Astrocyte of the cerebellum (primary cell): ENCODE measurements around the gene MIS18A.
"Not testable (repeated sequence)": the region's sequence is repeated elsewhere in the genome, so short reads cannot be mapped to it uniquely, and the experiment has no call there.

Experiments used
- DNase-seq: peaks from one replicate; pipeline ENCODE4 v3.0.0-alpha.2; 2011; ENCODE audit warnings: low read depth
- H3K4me3 ChIP-seq: 2 replicates; pipeline ENCODE4 v1.5.1; 2011; ENCODE audit warnings: mild to moderate bottlenecking, low read depth, low read length, moderate library complexity
- in situ Hi-C: cut with HindIII; loops from 2 replicates; pipeline ENCODE4 v1.10.0; 2017; ENCODE audit warnings: low sequenced_read_pairs
- TF ChIP-seq, protein P1 (sequence below): IDR thresholded peaks from 2 replicates; pipeline ENCODE4 v1.5.1; 2012; ENCODE audit warnings: low read length, low read depth, moderate library complexity, mild to moderate bottlenecking; ENCODE audit errors: missing control alignments

MIS18A gene

DNA sequence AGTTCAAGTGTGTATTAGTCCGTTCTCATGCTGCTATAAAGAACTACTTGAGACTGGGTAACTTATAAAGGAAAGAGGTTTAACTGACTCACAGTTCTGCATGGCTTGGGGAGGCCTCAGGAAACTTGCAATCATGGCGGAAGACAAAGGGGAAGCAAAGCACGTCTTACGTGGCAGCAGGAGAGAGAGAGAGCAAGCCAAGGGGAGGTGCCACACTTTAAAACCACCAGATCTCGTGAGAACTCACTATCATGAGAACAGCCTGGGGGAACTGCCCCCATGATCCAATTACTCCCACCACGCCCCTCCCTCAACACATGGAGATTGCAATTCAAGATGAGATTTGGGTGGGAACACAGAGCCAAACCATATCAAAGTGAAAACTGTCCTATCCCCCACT lies 4.1 kb upstream of the MIS18A start:
- in situ Hi-C loops: no loop called here
- no peak for DNase-seq

DNA sequence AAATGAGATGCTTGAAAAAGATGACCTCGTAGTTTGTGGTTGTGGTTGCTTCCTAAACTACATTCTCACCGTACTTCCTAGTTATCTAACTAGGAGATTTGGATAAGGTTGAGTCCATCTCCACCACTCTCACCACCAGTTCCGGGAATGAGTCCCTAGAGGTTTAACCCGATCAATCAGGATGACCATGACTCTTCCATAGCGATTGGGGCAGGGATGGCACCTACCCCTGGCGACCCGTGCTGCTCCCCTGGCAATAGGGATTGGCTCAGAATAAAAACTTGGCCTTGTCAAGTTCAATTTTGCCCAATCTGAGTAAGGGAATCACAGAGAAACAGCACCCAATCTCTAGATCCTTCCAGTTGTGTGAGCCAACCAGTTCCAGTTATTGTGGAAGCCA lies 2.7 kb upstream of the MIS18A start:
- no peak for DNase-seq
- H3K4me3 ChIP-seq: no peak overlapping the region
- TF ChIP-seq, protein P1, sequence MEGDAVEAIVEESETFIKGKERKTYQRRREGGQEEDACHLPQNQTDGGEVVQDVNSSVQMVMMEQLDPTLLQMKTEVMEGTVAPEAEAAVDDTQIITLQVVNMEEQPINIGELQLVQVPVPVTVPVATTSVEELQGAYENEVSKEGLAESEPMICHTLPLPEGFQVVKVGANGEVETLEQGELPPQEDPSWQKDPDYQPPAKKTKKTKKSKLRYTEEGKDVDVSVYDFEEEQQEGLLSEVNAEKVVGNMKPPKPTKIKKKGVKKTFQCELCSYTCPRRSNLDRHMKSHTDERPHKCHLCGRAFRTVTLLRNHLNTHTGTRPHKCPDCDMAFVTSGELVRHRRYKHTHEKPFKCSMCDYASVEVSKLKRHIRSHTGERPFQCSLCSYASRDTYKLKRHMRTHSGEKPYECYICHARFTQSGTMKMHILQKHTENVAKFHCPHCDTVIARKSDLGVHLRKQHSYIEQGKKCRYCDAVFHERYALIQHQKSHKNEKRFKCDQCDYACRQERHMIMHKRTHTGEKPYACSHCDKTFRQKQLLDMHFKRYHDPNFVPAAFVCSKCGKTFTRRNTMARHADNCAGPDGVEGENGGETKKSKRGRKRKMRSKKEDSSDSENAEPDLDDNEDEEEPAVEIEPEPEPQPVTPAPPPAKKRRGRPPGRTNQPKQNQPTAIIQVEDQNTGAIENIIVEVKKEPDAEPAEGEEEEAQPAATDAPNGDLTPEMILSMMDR: no peak
- in situ Hi-C loops: no loop called here

More for the DNA sequence above, 4.1 kb upstream of the MIS18A start:
- TF ChIP-seq, protein P1: no peak
- H3K4me3 ChIP-seq: no peak overlapping the region

DNA sequence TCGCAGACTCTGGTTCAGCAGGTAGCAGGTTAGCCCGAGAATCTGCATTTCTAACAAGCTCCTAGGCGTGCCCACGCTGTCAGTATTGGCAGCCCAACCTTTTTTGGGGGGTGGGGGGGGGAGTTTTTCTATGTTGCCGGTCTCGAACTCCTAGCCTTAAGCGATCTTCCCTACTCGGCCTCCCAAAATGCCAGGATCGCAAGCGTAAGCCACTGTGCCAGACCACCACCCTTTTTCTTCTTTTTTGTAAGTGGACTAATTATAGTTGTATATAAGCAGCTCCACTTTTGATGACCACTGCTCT lies 480 bp upstream of the MIS18A start:
- H3K4me3 ChIP-seq: peak overlapping the region; percentile 80
- DNase-seq: no peak
- TF ChIP-seq, protein P1: no peak
- in situ Hi-C loops: no loop called here

- TF ChIP-seq, protein P1: no peak
- no peak for DNase-seq
- in situ Hi-C loops: no loop called here
- H3K4me3 ChIP-seq: peak overlapping the region; percentile 80
These were observed 746 bp downstream of the MIS18A start for GRCh38 chr21:32278103-32278502.

- in situ Hi-C loops: no loop called here
- TF ChIP-seq, protein P1: no peak
- no peak overlapping the region for H3K4me3 ChIP-seq
- no peak for DNase-seq
These were observed 2.2 kb downstream of the MIS18A start for GRCh38 chr21:32276671-32277070.

DNA sequence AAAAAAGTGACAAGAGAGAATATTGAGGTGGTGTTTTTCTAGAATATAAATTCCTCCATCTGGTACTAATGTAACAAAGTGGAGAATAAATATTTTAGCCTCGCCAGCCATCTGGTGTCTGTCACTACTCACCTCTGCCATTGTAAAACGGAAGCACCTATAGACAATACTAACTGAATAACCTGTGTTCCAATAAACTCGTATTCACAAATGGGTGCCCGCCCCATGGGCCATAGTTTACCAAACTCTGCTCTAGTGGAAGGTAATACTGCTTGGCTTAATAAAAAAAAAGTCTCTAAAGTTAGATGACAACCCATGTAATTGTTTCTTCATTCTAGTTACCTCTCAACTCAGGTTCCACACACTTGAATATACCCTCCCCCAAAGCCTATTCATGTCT lies 8.1 kb downstream of the MIS18A start:
- no peak overlapping the region for H3K4me3 ChIP-seq
- in situ Hi-C loops: no loop called here
- TF ChIP-seq, protein P1: no peak
- no peak for DNase-seq

DNA sequence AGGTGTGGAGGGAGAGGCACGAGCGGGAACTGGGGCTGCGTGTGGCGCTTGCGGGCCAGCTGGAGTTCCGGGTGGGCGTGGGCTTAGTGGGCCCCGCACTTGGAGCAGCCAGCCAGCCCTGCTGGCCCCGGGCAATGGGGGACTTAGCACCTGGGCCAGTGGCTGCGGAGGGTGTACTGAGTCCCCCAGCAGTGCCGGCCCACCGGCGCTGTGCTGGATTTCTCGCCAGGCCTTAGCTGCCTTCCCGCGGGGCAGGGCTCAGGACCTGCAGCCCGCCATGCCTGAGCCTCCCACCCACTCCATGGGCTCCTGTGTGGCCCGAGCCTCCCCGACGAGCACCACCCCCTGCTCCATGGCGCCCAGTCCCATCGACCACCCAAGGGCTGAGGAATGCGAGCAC lies 13.5 kb downstream of the MIS18A start:
- in situ Hi-C loops, DNase-seq, H3K4me3 ChIP-seq: not testable (repeated sequence)
